Mesangial cell (primary cell): ENCODE measurements around the gene ZNF841. TPM values are rescaled to one million over a fixed set of nuclear protein-coding genes. Genes with fewer than 3 reads are reported as not detected.

Experiments
- total RNA-seq: library from RNA; depleted of rRNA; stranded (reverse); fragments of >200 nt; gene quantifications from 2 replicates; pipeline ENCODE4 v1.2.3, GENCODE V29; 2015

Gene ZNF841
- 4.2 TPM in 2 replicates for total RNA-seq

GRCh38 chr19:52095172-52096014 lies at the start of gene ZNF841:
ZNF841 (minus strand) TSS chr19:52095765; CDS start chr19:52084801, 10,964 bp downstream.

GRCh38 chr19:52139252-52140031 lies 43.9 kb upstream of the ZNF841 start, which contains the start of gene ZNF616:
ZNF616 (minus strand) TSS chr19:52139938; CDS start chr19:52130512, 9,426 bp downstream.

GRCh38 chr19:52048555-52049501 lies 46.7 kb downstream of the ZNF841 start, which contains the start of gene ZNF432:
ZNF432 (minus strand) TSS chr19:52048838; CDS start chr19:52046868, 1,970 bp downstream.

GRCh38 chr19:52028027-52028779 lies 67.4 kb downstream of the ZNF841 start, which contains the start of gene ZNF614:
ZNF614 (minus strand) TSS chr19:52028379; CDS start chr19:52025745, 2,634 bp downstream.

Other genes starting within 250 kb of the ZNF841 start
- 2.5 and 4.4 TPM in 2 replicates for gene ZNF577, start 207.8 kb downstream of the ZNF841 start, total RNA-seq
- gene ZNF649, start 190.7 kb downstream of the ZNF841 start, total RNA-seq: 4.7 and 4.9 TPM in 2 replicates
- gene ZNF613, start 168.3 kb downstream of the ZNF841 start, total RNA-seq: 1.6 and 2.9 TPM in 2 replicates
- gene ZNF350, start 108.9 kb downstream of the ZNF841 start, total RNA-seq: 2.0 and 2.7 TPM in 2 replicates
- 2.9 and 3.2 TPM in 2 replicates for gene ZNF615, start 87.6 kb downstream of the ZNF841 start, total RNA-seq
- gene ZNF614, start 67.4 kb downstream of the ZNF841 start, total RNA-seq: 3.9 and 4.1 TPM in 2 replicates
- gene ZNF432, start 46.9 kb downstream of the ZNF841 start, total RNA-seq: 2.1 and 3.4 TPM in 2 replicates
- 3.3 and 4.4 TPM in 2 replicates for gene ZNF616, start 44.2 kb upstream of the ZNF841 start, total RNA-seq
- gene ZNF836, start 75.9 kb upstream of the ZNF841 start, total RNA-seq: 2.0 and 2.2 TPM in 2 replicates
- 265 and 317 TPM in 2 replicates for gene PPP2R1A, start 94.3 kb upstream of the ZNF841 start, total RNA-seq
- 6.5 and 7.2 TPM in 2 replicates for gene ZNF766, start 173.8 kb upstream of the ZNF841 start, total RNA-seq
- 3.9 and 9.0 TPM in 2 replicates for gene ZNF480, start 201.4 kb upstream of the ZNF841 start, total RNA-seq
- gene ZNF610, start 240.5 kb upstream of the ZNF841 start, total RNA-seq: 0.65 and 2.2 TPM in 2 replicates